AG09319 (cell line): ENCODE results near the gene MMP24.
"Not testable (repeated sequence)": the region's sequence is repeated elsewhere in the genome, so short reads cannot be mapped to it uniquely, and the experiment has no call there.

ENCODE experiments used
- DNase-seq: peaks from one replicate; pipeline ENCODE4 v3.0.0-alpha.2; 2010; ENCODE audit warnings: low read depth; ENCODE audit errors: extremely low read depth
- TF ChIP-seq, protein P1 (sequence below): IDR thresholded peaks from 2 replicates; pipeline ENCODE4 v1.5.1; 2011; ENCODE audit warnings: low read depth, mild to moderate bottlenecking, inconsistent platforms, low read length, moderate library complexity

The MMP24 gene

DNA sequence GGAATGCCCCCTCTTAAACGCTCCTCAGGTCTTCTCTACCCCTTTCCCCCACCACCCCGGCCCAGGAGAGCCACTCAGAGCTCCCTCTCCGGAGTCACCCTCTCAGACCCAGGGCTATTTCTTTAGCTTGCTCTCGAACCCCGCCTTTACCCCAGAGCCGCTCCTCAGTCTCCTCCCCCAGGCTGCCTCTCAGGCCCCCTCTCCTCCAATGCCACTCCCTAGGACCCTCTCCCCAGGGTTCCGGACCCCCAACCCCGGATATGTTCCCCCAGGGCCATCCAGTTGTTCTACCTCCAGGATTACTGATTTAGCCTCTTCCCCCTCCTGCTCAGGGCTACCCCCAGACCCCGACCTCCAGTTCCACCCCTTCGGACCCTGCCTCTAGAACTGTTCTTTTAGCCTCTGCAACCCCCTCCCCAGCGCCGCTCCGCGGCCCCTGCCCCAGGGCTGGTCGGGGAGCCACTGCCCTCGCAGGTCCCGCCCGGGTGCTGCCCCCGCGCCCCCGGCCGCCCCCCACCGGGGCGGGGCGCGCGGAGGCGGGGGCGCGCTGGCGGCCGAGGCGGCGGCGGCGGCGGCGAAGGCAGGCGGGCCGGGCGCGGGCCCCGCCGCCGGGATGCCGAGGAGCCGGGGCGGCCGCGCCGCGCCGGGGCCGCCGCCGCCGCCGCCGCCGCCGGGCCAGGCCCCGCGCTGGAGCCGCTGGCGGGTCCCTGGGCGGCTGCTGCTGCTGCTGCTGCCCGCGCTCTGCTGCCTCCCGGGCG lies at the start of gene MMP24:
Gene MMP24 (plus strand): TSS at position 565 of the 758 bp plus-strand sequence. CDS start 49 bp downstream, at position 614.
- DNase-seq = no peak
- TF ChIP-seq, protein P1, sequence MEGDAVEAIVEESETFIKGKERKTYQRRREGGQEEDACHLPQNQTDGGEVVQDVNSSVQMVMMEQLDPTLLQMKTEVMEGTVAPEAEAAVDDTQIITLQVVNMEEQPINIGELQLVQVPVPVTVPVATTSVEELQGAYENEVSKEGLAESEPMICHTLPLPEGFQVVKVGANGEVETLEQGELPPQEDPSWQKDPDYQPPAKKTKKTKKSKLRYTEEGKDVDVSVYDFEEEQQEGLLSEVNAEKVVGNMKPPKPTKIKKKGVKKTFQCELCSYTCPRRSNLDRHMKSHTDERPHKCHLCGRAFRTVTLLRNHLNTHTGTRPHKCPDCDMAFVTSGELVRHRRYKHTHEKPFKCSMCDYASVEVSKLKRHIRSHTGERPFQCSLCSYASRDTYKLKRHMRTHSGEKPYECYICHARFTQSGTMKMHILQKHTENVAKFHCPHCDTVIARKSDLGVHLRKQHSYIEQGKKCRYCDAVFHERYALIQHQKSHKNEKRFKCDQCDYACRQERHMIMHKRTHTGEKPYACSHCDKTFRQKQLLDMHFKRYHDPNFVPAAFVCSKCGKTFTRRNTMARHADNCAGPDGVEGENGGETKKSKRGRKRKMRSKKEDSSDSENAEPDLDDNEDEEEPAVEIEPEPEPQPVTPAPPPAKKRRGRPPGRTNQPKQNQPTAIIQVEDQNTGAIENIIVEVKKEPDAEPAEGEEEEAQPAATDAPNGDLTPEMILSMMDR = no peak

DNA sequence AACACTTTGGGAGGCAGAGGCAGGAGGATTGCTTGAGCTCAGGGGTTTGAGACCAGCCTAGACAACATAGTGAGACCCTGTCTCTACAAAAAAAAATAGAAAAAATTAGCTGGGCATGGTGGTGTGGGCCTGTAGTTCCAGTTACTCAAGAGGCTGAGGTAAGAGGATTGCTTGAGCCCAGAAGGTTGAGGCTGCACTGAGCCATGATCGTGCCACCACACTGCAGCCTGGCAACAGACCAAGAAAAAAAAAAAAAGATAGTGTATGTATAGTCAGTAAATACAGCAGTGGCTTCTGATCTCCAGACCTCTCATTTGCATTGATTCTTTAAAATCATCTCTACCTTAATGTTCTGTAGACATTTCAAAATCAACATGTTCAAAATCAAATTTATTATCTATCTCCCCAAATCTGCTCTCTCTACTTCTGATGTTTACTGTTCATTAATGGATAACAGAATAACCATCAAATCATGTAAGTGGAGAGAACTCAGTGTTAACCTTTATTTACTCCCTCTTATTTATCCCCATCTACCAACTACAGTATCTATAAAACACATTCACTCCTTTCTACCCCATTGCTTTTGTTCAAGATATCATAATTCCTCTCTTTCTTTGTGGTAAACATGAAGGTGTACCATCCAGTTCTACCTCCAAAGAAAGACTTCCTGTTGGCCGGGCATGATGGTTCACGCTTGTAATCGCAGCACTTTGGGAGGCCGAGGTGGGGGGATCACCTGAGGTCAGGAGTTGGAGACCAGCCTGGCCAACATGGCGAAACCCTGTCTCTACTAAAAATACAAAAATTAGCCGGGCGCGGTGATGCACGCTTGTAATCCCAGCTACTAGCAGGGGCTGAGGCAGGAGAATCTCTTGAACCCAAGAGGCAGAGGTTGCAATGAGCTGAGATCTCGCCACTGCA lies 46.9 kb upstream of the MMP24 start:
- no peak for DNase-seq

DNA sequence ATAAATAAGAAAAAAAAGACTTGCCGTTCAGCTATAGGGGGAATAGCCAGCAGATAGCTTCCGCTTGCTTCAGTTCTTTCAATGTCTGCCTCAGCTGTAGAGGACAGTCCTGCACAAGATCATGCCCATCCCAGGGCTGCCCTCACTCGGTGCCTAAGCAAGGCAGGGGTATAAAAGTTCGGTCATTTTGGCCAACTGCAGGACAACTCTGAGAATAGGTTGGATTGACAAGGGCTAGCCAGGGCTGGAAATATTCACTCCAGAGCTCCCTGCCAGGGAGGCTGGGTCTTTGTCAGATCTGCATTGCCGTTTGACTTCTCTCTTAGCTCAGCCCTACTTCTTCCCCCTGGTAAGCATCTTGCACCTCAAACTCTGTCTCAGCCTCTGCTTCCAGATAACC lies 46.2 kb upstream of the MMP24 start:
- no peak for DNase-seq
- TF ChIP-seq, protein P1 = no peak

More for the DNA sequence above, 46.9 kb upstream of the MMP24 start:
- TF ChIP-seq, protein P1 = no peak

DNA sequence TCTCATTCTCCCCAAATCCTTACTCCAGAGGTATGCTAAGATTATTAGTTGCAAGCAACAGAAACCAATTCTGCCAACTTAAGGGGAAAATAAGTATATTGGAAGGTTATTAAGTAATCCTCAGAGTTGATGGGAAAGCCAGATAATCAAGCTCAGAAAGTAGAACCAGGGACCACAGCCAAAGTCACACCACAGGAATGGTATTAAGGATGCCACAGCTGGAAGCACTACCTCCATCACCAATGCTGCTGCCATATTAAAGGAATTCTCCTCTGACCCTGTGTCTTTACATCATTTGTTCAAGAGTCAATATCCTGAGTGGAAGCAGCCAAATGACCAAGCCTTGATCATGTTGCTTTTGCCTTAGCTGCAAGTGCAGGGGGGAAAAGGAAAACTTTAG lies 44.8 kb upstream of the MMP24 start:
- DNase-seq = no peak
- TF ChIP-seq, protein P1 = no peak

DNA sequence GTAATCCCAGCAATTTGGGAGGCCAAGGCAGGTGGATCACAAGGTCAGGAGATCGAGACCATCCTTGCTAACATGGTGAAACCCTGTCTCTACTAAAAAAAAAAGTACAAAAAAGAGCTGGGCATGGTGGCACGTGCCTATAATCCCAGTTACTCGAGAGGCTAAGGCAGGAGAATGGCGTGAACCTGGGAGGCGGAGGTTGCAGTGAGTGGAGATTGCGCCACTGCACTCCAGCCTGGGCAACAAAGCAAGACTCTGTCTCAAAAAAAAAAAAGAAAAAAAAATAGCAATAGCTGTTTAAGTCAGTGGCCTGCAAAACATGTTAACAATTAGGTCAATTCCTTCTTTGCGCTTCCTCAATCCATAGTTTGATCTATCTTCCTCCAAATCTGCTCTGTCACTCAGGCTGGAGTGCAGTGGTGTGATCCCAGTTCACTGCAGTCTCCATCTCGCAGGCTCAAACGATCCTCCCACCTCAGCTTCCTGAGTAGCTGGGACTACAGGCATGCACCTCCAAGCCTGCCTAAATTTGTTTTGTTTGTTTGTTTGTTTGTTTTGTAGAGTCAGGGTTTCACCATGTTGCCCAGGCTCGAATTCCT lies 39.7 kb upstream of the MMP24 start:
- DNase-seq = not testable (repeated sequence)

DNA sequence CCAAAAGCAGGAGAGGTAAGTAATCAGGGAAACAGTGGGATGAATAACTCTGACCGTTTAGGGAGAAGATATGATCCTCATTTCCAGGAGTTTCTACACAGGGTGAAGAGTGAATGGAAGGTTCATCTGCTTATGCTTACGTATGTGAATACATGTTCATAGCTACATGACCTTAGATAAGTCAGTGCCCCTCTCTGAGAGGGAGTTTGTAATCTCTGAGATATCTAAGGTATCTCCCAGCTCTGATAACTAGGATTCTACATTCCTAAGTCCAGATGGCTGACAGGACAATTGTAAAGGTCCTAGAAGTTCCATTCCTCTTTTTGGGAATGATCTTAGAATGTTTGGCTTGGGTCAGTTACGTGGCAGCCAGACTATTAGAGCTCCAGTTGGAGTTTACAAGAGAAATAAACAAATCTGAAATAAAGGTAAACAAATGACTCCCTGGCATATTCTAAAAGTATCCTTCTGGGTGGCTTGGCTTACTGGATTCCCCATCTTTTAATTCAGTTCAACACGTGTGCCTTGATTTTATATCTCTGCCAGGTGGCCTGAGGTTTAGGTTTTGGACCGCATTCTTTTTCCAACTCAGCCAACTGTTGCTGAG lies 38.8 kb upstream of the MMP24 start:
- TF ChIP-seq, protein P1 = no peak
- DNase-seq = no peak

DNA sequence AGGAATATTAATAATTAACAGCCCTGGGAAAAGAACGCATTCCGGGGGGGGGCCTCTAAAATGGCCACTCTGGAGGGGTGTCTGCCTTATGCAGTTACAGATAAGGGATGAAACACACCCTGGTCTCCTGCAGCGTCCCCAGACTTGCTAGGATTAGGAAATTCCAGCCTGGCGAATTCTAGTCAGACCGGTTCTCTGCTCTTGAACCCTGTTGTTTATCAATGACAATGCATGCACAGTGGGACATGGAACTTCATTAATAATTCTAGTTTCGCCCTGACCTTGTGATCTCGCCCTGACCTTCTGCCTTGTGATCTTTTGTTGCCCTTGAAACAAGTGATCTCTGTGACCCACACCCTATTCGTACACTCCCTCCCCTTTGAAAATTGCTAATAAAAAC lies 37.3 kb upstream of the MMP24 start:
- DNase-seq = not testable (repeated sequence)

DNA sequence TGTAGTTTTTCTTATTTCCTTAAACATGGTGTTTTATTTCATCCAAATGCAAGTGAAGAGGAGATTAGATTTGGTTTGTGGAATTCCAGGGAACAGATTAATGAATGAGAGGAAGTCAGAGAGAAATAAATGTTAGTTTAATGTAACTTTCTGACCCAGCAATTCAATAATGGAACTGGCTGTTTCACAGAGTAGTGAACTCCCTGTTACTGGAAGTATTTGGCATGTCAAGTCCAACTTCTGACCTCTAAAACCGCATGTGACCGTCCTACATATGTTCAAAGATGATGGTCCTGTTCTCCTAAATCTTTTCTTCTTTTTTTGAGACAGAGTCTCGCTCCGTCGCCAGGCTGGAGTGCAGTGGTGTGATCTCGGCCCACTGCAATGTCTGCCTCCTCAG lies 35.9 kb upstream of the MMP24 start:
- DNase-seq = no peak
- TF ChIP-seq, protein P1 = no peak
